HUDEP-2 (cell line): ENCODE measurements around the gene RAPGEFL1.
"Not testable (repeated sequence)": the region's sequence is repeated elsewhere in the genome, so short reads cannot be mapped to it uniquely, and the experiment has no call there.

Experiments
- DNase-seq, 76 experiments: peaks; one replicate each; lab custom pipeline; 2025; ENCODE audit not compliant: unreplicated experiment in 76 of 76; lab: John Stamatoyannopoulos, UW

RAPGEFL1 gene

DNA sequence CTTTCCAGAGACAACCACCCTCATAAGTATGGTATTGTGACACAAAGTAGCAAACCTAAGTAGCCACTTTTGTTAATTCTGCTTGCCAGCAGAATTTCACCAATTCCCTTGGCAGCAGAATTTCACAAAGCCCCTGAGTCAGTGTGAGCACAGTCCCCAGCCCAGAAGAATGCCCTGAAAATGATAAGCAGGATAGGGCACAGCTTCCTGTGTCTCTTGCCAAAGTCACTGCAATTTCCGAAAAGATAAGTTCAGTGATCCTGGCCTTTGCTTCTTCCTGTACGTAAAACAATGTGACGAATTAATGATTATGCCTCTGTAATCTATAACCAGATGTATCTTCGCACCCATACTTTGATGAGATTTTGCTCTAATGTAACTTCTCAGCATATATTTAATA lies 25.9 kb downstream of the RAPGEFL1 start:
- peak in 55 of 76 experiments; percentile 7 to 76 (median 29) for DNase-seq

DNA sequence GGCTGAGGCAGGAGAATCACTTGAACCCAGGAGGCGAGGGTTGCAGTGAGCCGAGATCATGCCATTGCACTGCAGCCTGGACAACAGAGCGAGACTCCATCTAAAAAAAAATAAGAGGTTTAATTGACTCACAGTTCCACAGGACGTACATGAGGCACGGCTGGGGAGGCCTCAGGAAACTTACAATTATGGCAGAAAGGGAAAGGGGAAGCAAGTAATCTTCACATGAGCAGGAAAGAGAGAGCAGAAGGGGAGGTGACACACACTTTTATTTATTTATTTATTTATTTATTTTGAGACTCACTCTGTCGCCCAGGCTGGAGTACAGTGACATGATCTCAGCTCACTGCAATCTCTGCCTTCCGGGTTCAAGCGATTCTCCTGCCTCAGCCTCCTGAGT lies 28.9 kb downstream of the RAPGEFL1 start:
- DNase-seq, result not testable (repeated sequence)

DNA sequence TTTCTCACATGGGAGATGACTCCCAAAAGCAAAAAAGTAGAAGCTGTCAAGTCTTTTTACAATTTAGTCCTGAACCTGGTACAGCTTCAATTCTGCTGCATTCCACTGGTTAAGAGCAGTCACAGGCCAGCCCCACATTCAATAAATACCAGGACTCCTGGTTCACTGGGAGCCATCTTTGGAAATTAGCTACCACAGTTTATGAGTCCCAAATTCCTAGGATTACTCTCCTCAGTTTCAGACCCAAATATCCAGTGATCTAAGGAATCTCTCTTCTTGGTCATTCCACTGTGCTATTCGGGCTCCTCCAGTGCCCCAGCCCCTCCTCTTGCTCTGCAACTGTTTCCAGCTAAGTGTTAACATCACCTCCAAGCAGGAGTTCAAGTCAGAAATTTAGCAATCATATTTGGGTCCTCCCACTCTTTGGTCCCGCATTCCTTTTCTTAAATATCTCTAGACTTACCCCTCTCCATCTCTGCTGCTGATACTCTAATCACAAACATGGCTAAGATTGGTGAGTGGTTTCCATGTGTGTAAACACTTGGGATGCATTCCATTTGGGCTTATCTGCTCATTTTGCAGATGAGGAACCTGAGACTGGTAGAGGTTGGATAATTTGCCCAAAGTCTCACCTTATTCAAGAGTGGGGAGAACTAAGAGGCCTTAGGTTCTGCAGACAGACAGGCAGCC lies 32.3 kb downstream of the RAPGEFL1 start:
- DNase-seq, result no peak

DNA sequence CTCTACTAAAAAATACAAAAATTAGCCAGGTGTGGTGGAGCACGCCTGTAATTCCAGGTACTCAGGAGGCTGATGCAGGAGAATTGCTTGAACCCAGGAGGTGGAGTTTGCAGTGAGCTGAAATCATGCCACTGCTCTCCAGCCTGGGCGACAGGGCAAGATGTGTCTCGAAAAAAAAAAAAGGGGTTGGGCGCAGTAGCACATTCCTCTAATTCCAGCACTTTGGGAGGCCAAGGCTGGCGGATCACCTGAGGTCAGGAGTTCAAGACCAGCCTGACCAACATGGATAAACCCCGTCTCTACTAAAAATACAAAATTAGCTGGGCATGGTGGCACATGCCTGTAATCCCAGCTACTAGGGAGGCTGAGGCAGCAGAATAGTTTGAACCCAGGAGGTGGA lies 36.6 kb downstream of the RAPGEFL1 start:
- not testable (repeated sequence) for DNase-seq

DNA sequence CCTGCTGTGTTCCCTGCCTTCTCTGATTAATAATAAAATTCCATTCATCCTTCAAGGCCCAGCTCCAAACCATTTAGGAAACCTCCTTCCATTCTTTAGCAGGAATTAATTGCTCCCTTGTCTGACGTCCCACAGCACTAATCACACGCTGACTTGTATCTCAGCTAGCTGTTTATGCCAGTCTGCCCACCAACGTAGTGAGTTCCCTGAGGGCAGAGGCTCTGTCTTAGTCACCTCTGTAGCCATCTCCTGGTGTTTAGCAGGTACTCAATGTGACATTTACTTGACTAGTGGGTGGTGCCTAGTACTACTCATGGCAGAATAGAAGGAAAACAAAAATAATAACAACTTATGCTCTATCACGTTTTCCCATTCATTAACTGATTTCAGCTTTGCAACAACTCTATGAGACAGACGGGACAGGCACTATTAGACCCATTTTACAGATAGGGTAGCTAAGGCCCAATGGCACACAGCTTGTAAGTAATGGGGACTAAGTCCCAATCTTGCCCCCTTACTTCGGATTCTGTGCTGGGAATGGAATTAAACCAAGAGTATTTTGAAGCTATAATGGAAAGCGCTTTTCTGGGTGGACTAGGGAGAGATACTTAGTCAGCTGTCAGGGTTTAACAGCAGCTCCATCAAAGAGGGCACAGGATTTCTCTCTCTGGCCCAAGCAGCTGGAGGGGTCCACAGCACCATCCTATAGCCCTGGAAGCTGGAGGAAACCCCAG lies 40.9 kb downstream of the RAPGEFL1 start:
- no peak for DNase-seq

DNA sequence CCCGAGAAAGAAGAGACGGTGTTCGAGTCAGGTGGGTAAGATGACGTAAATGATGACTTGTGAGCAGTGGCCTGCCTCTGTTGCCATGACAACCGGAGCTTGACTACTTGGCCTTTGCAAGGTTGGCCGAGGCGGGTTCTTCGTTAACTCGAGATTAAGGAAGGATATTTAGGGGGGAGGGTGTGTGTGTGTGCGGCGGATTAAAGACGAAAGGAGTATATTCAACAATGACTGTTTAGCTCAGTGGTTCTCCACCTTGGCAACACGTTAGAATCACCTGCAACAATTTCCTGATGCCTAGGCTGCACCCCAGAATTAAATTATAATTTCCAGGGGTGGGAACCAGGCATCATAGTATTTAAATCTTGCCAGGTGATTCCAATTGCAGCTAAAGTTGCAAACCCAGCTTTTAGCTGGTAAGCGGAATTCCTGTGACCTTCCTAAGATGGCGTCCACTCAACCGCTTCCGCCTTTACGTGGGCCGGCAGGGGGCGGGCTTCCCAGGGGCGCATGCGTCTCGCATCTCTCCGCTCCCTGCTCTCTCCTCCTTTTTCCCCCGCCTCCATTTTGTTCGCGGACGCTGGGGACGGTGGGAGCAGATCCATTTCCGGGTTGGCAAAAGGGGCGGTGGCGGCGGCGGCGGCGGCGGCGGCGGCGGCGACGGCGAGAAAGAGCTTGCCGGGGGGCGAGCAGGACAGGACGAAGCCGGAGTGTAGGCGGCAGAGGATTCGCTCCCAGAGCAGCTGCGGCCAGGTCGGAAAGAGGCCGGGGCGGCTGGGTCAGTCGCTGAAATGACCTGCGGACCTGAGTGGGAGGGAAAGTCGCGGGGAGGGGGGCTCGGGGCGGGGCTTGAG lies 41.7 kb downstream of the RAPGEFL1 start, which contains the start of gene WIPF2:
Gene WIPF2 (plus strand): TSS at position 565 of the 854 bp plus-strand sequence. CDS start 37,156 bp downstream, outside the sequence.
- peak in 75 of 76 experiments; percentile 35 to 97 (median 92) for DNase-seq

DNA sequence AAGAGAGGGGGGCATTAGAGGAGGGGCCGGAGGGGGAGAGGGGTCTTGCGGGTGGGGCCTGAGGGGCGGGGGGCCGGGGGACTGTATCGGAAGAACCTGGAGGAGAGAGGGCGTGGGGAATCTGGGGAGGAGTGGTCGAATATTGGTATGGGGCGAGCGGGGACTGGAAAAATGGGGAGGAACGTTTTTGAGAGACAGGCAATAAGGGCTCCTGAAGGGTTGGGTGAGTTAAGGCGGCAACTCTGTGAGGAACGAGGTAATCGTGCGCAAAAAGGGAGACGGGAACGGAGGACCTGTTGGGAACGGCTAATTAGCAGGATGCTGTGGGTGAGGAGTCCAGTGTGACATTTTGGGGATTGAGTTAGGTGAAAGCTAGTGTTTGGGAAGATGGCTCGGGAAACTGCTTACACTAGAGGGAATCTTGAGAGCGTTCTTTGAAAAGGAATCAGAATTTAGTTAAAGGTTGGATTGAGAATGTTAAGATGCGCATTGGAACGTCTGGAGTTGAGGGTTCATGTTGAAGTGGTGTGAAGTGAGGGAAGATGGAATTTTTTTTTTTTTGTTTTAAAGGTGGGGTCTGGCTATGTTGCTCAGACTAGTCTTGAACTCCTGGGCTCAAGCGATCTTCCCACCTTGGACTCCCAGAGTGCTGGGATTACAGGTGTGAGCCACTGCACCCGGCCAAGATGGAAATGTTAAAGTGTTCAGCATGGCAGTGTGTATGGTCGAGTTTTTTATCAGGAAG lies 42.5 kb downstream of the RAPGEFL1 start:
- peak in 12 of 76 experiments; percentile 2 to 35 (median 21) for DNase-seq

DNA sequence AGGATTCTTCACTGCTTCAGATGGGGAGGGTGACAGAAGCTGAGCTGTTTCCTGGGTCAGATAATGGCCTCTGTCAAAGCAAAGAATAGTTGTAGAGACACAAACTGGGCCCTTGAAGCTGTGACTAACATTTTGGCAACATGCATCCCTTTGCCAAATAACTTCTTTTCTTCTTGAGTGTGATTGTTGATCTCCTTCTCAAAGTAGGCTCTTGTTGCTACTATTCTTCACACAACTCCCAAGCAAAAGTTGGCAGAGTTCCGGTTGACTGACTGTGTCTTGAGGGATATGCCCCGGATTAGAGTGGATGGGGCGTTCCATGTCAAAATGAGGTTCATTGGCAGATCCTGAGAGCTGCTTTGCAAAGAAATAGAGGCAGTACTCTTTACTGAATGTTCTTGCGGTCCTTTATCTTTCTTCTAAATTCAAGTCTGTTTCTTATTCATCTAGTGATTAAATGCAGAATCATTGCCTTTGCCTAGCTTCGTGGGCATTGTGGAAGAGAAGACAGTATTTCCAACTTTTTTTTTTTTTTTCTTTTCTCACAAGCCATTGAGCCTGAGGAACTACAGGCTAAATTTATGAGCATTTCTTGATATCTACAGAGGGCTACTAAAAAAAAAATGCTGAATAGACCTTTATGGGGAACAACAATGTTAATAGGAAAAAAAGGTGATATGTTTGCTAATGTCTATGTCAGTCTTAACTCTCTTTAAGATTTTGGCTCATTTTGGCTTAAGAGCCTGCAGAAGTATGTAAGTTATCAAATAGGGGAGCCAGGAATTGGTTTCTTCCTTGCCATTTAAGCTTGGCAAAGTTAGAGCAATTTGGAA lies 47.7 kb downstream of the RAPGEFL1 start:
- DNase-seq, result peak in 19 of 76 experiments; percentile 2 to 65 (median 25)

DNA sequence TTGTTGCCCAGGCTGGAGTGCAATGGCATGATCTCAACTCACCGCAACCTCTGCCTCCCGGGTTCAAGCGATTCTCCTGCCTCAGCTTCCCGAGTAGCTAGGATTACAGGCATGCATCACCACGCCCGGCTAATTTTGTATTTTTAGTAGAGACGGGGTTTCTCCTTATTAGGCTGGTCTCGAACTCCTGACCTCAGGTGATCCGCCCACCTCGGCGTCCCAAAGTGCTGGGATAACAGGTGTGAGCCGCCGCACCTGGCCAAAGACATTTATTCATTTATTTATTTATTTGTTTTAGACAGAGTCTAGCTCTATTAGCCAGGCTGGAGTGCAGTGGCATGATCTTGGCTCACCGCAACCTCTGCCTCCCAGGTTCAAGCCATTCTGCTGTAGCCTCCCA lies 51.9 kb downstream of the RAPGEFL1 start:
- not testable (repeated sequence) for DNase-seq

DNA sequence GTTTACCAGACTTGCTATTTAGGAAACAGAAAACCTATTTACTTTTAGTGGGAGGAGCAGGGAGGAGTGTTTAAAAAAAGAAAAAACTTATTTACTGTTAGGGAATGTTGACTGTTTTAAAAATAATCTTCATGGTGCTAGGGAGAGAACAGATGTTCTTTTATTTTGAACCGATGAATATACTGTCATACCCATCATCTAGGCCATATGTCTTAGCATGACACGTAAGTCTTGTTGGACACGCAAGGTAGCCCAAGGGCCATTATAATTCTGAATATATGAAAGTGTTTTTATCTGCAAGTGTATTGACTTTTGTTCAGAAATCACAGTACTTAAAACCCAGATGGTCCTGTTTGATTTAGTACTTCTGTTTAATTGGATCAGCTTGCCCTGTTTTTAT lies 53.4 kb downstream of the RAPGEFL1 start:
- DNase-seq, result no peak

DNA sequence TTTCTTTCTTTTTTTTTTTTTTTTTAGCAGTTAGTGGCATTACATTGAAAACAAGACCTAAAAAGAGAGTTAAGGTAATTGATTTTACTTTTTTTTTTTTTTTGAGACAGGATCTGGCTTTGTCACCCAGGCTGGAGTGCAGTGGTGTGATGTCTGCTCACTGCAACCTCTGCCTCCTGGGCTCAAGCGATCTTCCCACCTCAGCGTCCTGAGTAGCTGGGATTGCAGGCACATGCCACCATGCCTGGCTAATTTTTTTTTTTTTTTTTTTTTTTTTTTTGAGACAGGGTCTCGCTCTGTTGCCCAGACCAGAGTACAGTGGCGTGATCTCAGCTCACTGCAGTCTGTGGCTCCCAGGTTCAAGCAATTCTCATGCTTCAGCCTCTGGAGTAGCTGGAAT lies 54.7 kb downstream of the RAPGEFL1 start:
- not testable (repeated sequence) for DNase-seq

DNA sequence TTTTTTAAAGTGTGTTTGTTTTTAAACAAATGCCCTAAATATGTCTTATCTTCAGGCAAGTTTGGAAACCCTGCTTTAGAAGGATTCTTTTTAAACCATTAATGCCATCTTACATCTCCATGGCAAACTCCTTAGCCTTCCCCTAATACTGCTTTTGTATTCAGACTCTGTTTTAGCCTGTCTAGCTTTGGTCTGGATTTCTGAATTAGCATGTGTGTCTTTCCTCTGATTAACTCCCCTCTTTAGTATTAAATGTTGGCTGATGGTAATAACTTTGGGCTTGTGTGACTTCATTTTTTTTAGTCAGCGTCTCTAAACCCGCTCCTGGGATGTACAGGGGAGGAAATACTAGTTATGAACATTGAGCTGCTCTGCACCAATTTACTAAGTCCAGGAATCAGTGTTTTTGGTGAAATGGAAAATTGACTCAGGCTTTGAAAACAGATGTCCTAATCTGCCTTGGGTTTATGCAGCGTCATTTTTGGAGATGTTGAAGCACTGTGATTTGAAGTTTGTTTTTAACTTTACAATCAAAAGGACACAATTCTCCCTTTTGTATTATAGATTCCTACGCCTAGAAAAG lies 64.1 kb downstream of the RAPGEFL1 start:
- no peak for DNase-seq

DNA sequence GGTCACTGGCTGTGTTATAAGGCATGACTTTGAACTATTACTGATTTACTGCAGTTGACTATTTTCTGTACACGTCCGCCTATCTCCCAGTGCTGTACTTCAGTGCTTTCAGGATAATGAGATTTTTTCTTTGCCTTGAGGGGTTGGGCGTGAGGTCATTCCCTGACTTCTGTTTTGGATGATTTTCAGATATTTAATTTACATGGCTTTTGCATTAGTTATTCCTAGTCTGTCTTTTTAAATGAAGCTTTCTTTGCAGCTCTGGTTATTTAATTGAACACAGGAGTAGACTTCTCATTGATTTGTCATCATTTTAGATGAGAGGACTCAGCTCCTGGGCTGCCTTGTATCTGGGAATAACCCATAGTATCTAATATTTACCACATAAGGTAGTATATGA lies 65.5 kb downstream of the RAPGEFL1 start:
- DNase-seq, result no peak

DNA sequence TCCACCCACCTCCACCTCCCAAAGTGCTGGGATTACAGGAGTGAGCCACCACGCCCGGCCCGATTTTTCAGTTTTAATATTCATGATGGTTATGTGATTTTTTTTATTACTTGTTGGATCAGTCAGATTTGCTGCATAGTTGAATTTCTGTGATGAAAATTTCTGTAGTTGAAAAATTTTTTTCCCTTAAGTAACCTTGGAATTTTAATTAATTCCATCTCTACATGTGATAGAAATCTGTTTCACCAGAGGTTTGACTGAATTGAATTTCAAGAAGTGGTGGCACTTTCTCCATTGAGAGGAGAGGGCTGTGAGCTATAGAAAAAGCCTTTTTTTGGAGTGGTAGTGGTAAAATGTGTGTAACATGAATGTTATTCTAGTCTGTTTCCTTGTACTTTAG lies 66.5 kb downstream of the RAPGEFL1 start:
- no peak for DNase-seq

DNA sequence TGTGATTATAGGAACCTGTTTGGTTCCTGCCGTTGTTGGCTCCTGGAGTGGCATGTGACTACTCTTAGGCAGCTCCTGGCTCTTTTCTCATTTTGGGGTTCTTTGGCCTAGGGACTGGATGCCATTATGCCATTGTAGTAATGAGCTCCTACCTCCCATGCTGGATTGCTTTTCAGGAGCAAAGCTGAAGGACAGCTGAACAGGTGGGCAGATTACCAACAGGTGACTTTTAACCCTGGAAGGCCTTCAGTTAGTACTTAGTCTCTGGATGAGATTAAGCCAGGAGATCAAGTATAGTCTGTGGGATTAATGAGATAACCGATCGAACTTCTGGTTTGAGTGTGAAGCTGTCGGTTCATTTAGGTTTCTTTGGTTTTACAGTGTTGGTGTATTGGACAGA lies 67.0 kb downstream of the RAPGEFL1 start:
- no peak for DNase-seq
